HEK293T (cell line): Measurements from ENCODE around the gene SERAC1.
"Not testable (repeated sequence)": the region's sequence is repeated elsewhere in the genome, so short reads cannot be mapped to it uniquely, and the experiment has no call there.

ENCODE experiments used
- BHLHE40 ChIP-seq: fragments of 450-650 bp; IDR thresholded peaks from 2 replicates; pipeline ENCODE4 v1.6.1; 2016; ENCODE audit warnings: mild to moderate bottlenecking, moderate library complexity, borderline replicate concordance
- CTBP1 ChIP-seq: fragments of 450-650 bp; IDR thresholded peaks from 2 replicates; pipeline ENCODE4 v1.6.1; 2016; ENCODE audit warnings: borderline replicate concordance
- ELF4 ChIP-seq: fragments of 450-650 bp; IDR thresholded peaks from 2 replicates; pipeline ENCODE4 v1.6.1; 2017; ENCODE audit warnings: antibody characterized with exemption
- FOXA1 ChIP-seq: fragments of 450-650 bp; IDR thresholded peaks from 2 replicates; pipeline ENCODE4 v1.6.1; 2016; ENCODE audit warnings: mild to moderate bottlenecking
- FOXK2 ChIP-seq: fragments of 450-650 bp; IDR thresholded peaks from 2 replicates; pipeline ENCODE4 v1.6.1; 2016; ENCODE audit warnings: mild to moderate bottlenecking
- HDGF ChIP-seq: fragments of 450-650 bp; IDR thresholded peaks from 2 replicates; pipeline ENCODE4 v1.6.1; 2017; ENCODE audit warnings: antibody characterized with exemption, borderline replicate concordance
- SP1 ChIP-seq: fragments of 450-650 bp; IDR thresholded peaks from 2 replicates; pipeline ENCODE4 v1.6.1; 2017
- ZNF384 ChIP-seq: fragments of 450-650 bp; IDR thresholded peaks from 2 replicates; pipeline ENCODE4 v1.6.1; 2016

DNA sequence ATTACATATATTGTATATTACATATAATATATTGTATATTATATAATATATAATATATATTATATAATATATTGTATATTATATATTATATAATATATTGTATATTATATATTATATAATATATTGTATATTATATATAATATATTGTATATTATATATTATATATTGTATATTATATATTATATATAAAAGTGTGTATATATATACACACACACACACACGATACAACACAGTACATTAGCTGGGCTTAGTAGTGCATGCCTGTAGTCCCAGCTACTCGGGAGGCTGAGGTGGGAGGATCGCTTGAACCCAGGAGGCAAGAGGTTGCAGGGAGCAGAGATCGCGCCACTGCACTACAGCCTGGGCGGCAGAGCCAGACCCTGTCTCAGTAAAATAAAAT, 1.6 kb upstream of the SERAC1 start:
- not testable (repeated sequence) for TF ChIP-seq BHLHE40, FOXA1, SP1, ZNF384, CTBP1, ELF4, HDGF, FOXK2
